ENCODE results near the gene ATG7. TPM values are rescaled to one million over a fixed set of nuclear protein-coding genes. Genes with fewer than 3 reads are reported as not detected.

Gene ATG7
- total RNA-seq, 1 donor from 2014 or later: 53.5 TPM

DNA sequence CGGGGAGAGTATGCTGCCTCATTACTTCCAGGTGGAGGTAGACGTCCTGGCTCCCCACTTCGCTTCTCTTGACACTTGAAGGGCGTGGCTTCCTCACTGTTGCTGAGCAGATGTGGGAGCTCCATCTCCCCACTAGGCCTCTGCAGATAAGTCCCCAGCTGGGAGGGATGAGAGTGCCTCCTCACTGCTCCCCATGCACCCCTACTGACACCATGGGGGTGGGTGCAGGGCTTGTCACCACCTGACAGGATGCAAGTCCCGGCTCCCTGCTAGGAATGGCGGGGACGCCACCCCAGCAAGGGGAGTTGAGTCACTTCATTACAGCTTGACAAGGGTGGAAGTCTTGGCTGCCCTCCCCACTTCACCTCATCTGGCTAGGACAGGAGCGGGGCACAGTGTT, 36.8 kb upstream of the ATG7 start:
- Histone ChIP-seq H3K79me2 (ENCODE audit: low read depth) (no peaks in the 10 kb centered on the region), H3K4me3 (no peak overlapping the region), H3K9ac (no peak overlapping the region), H4K20me1 (ENCODE audit: low read depth) (no peaks in the 10 kb centered on the region), H3K27me3 (peaks cover 11% of the 10 kb centered on the region), H3K27ac (no peak overlapping the region), H2AFZ (replicated peaks) (no peak overlapping the region), H3F3A (ENCODE audit: low read depth) (no peaks in the 10 kb centered on the region), H3K4me2 (no peak overlapping the region), H3K36me3 (no peaks in the 10 kb centered on the region), H3K4me1 (no peaks in the 10 kb centered on the region), H3K9me3 (ENCODE audit: low read depth) (no peaks in the 10 kb centered on the region)
- Mint-ChIP-seq H3K36me3 (no peaks in the 10 kb centered on the region), H3K4me1 (no peaks in the 10 kb centered on the region), H3K9me3 (no peaks in the 10 kb centered on the region), H3K27me3 (ENCODE audit: insufficient read depth, low read depth) (peaks cover 2% of the 10 kb centered on the region), H3K27ac (no peak overlapping the region), H3K4me3 (no peak overlapping the region)
- DNase-seq (ENCODE audit: low spot score): no peak
- TF ChIP-seq EZH2phosphoT487 (IDR thresholded peaks at IDR 0.05) (no peak), EZH2 (IDR thresholded peaks at IDR 0.05) (no peak)
- TF ChIP-seq, protein P1, sequence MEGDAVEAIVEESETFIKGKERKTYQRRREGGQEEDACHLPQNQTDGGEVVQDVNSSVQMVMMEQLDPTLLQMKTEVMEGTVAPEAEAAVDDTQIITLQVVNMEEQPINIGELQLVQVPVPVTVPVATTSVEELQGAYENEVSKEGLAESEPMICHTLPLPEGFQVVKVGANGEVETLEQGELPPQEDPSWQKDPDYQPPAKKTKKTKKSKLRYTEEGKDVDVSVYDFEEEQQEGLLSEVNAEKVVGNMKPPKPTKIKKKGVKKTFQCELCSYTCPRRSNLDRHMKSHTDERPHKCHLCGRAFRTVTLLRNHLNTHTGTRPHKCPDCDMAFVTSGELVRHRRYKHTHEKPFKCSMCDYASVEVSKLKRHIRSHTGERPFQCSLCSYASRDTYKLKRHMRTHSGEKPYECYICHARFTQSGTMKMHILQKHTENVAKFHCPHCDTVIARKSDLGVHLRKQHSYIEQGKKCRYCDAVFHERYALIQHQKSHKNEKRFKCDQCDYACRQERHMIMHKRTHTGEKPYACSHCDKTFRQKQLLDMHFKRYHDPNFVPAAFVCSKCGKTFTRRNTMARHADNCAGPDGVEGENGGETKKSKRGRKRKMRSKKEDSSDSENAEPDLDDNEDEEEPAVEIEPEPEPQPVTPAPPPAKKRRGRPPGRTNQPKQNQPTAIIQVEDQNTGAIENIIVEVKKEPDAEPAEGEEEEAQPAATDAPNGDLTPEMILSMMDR (IDR thresholded peaks at IDR 0.05): no peak

DNA sequence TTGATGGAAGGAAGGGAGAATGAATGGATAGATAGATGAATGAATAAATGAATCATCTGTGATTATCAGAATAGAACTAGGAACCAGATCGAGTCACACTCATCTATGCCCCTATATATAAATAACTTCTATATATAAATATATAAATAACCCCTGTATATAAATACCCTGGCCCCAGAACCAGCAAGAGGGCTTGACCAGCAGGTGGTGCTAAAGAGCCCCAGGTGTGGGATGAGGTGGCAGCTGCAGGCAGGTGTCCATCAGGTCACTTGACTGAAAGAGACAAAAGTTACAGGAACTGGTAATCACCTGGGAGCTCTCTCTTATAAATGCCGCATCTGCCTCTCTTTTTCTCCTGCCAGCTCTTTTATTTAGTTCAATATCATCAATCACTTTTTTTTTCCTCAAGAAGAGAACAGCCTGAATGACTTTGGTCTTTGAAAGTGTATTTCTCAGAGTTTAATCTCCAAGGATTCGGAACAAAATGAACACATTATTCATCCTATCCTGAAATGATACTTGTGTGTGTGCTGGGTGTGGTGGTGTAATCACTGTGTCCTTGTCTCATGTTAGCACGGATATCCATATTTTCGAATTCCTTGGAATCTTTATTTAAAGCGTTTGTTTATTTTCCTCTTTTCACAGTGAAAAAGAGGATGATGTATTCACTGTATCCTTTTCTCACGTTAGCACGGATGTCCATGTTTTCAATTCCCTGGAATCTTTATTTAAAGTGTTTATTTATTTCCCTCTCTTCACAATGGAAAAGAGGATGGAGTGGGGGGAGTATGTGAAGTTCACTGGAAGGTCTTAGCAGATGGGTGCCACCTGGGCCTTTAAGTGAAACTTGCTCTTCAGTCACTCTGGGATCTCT, 35.4 kb upstream of the ATG7 start:
- Mint-ChIP-seq H3K9me3 (no peaks in the 10 kb centered on the region), H3K4me1 (no peaks in the 10 kb centered on the region), H3K27me3 (ENCODE audit: insufficient read depth, low read depth) (peaks cover 2% of the 10 kb centered on the region), H3K36me3 (no peaks in the 10 kb centered on the region), H3K4me3 (no peak overlapping the region), H3K27ac (no peak overlapping the region)
- Histone ChIP-seq H3K27me3 (peaks cover 11% of the 10 kb centered on the region), H3F3A (ENCODE audit: low read depth) (no peaks in the 10 kb centered on the region), H2AFZ (replicated peaks) (no peak overlapping the region), H3K4me2 (no peak overlapping the region), H3K4me1 (no peaks in the 10 kb centered on the region), H3K27ac (no peak overlapping the region), H3K4me3 (no peak overlapping the region), H4K20me1 (ENCODE audit: low read depth) (no peaks in the 10 kb centered on the region), H3K79me2 (ENCODE audit: low read depth) (no peaks in the 10 kb centered on the region), H3K9ac (no peak overlapping the region), H3K36me3 (no peaks in the 10 kb centered on the region), H3K9me3 (ENCODE audit: low read depth) (no peaks in the 10 kb centered on the region)
- no peak for TF ChIP-seq EZH2 (IDR thresholded peaks at IDR 0.05)
- TF ChIP-seq, protein P1 (IDR thresholded peaks at IDR 0.05): peak; percentile 81
- peak; percentile 74 for DNase-seq (ENCODE audit: low spot score)

DNA sequence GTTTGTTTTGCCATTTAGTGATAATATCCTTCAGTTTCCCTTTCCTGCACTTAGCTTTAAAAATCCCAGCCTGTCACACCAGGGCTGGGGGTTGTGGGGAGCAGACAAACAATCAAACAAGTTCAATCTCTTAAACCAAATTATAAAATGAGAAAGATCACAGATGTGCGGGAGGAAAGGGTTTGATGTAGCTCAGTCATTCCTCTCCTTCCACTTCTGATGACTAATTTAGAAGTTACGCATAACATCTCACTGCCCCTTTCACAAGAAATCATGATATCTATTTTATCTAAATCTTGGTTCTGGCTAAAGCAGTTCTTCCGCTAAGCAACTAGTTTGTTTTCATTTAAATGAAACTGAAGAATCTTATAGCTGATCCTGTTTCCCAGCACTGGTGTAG, 34.1 kb upstream of the ATG7 start:
- H3K9me3 Mint-ChIP-seq: no peaks in the 10 kb centered on the region
- Histone ChIP-seq H3K27ac (no peak overlapping the region), H3K27me3 (peaks cover 2% of the 10 kb centered on the region), H3K9me3 (ENCODE audit: low read depth) (no peaks in the 10 kb centered on the region), H3K9ac (no peak overlapping the region), H3K36me3 (no peaks in the 10 kb centered on the region), H3K4me2 (no peak overlapping the region), H2AFZ (replicated peaks) (no peak overlapping the region), H3K79me2 (ENCODE audit: low read depth) (no peaks in the 10 kb centered on the region), H3K4me1 (no peaks in the 10 kb centered on the region), H3F3A (ENCODE audit: low read depth) (no peaks in the 10 kb centered on the region), H4K20me1 (ENCODE audit: low read depth) (no peaks in the 10 kb centered on the region), H3K4me3 (no peak overlapping the region)
- no peak overlapping the region for H3K27ac Mint-ChIP-seq
- no peaks in the 10 kb centered on the region for H3K4me1 Mint-ChIP-seq
- DNase-seq (ENCODE audit: low spot score): no peak
- no peaks in the 10 kb centered on the region for H3K36me3 Mint-ChIP-seq
- TF ChIP-seq, protein P1 (IDR thresholded peaks at IDR 0.05): no peak
- H3K27me3 Mint-ChIP-seq (ENCODE audit: insufficient read depth, low read depth): peaks cover 2% of the 10 kb centered on the region
- H3K4me3 Mint-ChIP-seq: no peak overlapping the region

Measured in neural progenitor cell (in vitro differentiated cells).